Activated CD8-positive, alpha-beta memory T cell treated with anti-CD3 and anti-CD28 coated beads for 36 hours (primary cell): ENCODE measurements around the gene NFYB. TPM values are rescaled to one million over a fixed set of nuclear protein-coding genes. Genes with fewer than 3 reads are reported as not detected.
"Not testable (repeated sequence)": the region's sequence is repeated elsewhere in the genome, so short reads cannot be mapped to it uniquely, and the experiment has no call there.

Source experiments
- CTCF ChIA-PET: fragments of 350-600 bp; sonication (Branson Sonifier 250); formaldehyde crosslinking; loops from one replicate; lab custom pipeline; 2021; ENCODE audit warnings: antibody characterized with exemption; lab: Charles Lee
- POLR2A ChIA-PET: fragments of 350-600 bp; sonication (Branson Sonifier 250); formaldehyde crosslinking; loops from one replicate; lab custom pipeline; 2021; ENCODE audit warnings: antibody characterized with exemption; lab: Charles Lee
- total RNA-seq, 2 experiments: library from RNA; stranded (reverse); gene quantifications; one replicate each; pipeline ENCODE4 v1.2.3, GENCODE V29; 2021

The NFYB gene
- total RNA-seq, 2 experiments from 2014 or later = 26.2 to 29.6 TPM

GRCh38 chr12:104131609-104132008 is 6.4 kb downstream of the NFYB start:
- ChIA-PET CTCF (interaction anchor here (0.5 kb wide), 1 partner anchor 172 kb away, joined by 3 read pairs; no protein-coding TSS in a partner anchor), POLR2A (no interaction called here)

- ChIA-PET CTCF (no interaction called here), POLR2A (no interaction called here)
Measured at GRCh38 chr12:104130760-104131159, 7.2 kb downstream of the NFYB start.

GRCh38 chr12:104126548-104126947 is 11.5 kb downstream of the NFYB start:
- POLR2A ChIA-PET = interaction anchor here (0.5 kb wide), 1 partner anchor 28 kb away, joined by 6 read pairs; no protein-coding TSS in a partner anchor
- CTCF ChIA-PET = no interaction called here

GRCh38 chr12:104122298-104122697 is 15.7 kb downstream of the NFYB start:
- POLR2A ChIA-PET = no interaction called here
- CTCF ChIA-PET = no interaction called here

- ChIA-PET CTCF (no interaction called here), POLR2A (no interaction called here)
Measured at GRCh38 chr12:104121001-104121400, 17.0 kb downstream of the NFYB start.

GRCh38 chr12:104115587-104115975 is 22.4 kb downstream of the NFYB start:
- ChIA-PET POLR2A (no interaction called here), CTCF (interaction anchor here (0.9 kb wide), 1 partner anchor 243 kb away, joined by 3 read pairs; no protein-coding TSS in a partner anchor)

- CTCF ChIA-PET, POLR2A ChIA-PET: not testable (repeated sequence)
Measured at GRCh38 chr12:104114834-104115586, 23.0 kb downstream of the NFYB start.

- ChIA-PET POLR2A (interaction anchor here (0.5 kb wide), 1 partner anchor 39 kb away, joined by 3 read pairs; no protein-coding TSS in a partner anchor), CTCF (interaction anchor here (0.5 to 2.4 kb wide), 17 partner anchors 10 to 229 kb away, joined by 3 to 20 read pairs (median 4); partner anchors contain the start of genes HCFC2, HSP90B1 and TDG)
Measured at GRCh38 chr12:104109446-104110271, 28.4 kb downstream of the NFYB start.

- ChIA-PET POLR2A (interaction anchor here (0.5 kb wide), 1 partner anchor 38 kb away, joined by 3 read pairs; no protein-coding TSS in a partner anchor), CTCF (interaction anchor here (0.5 to 2.4 kb wide), 16 partner anchors 9 to 228 kb away, joined by 3 to 20 read pairs (median 4); partner anchors contain the start of genes HCFC2, HSP90B1 and TDG)
Measured at GRCh38 chr12:104108755-104109445, 29.1 kb downstream of the NFYB start.

GRCh38 chr12:104106965-104107364 is 31.0 kb downstream of the NFYB start:
- ChIA-PET CTCF (no interaction called here), POLR2A (no interaction called here)

GRCh38 chr12:104105461-104105860 is 32.5 kb downstream of the NFYB start:
- POLR2A ChIA-PET = no interaction called here
- CTCF ChIA-PET = no interaction called here

GRCh38 chr12:104097954-104098353 is 40.1 kb downstream of the NFYB start:
- POLR2A ChIA-PET = interaction anchor here (1.2 kb wide), 1 partner anchor 14 kb away, joined by 5 read pairs; no protein-coding TSS in a partner anchor
- CTCF ChIA-PET = no interaction called here

- ChIA-PET CTCF (no interaction called here), POLR2A (no interaction called here)
Measured at GRCh38 chr12:104095289-104095688, 42.7 kb downstream of the NFYB start.

- CTCF ChIA-PET = no interaction called here
- POLR2A ChIA-PET = no interaction called here
Measured at GRCh38 chr12:104094284-104094683, 43.7 kb downstream of the NFYB start.

GRCh38 chr12:104091136-104091535 is 46.9 kb downstream of the NFYB start:
- ChIA-PET POLR2A (no interaction called here), CTCF (no interaction called here)

- ChIA-PET POLR2A (no interaction called here), CTCF (no interaction called here)
Measured at GRCh38 chr12:104090685-104091084, 47.3 kb downstream of the NFYB start.

- ChIA-PET CTCF (interaction anchor here (1.0 kb wide), 1 partner anchor 15 kb away, joined by 3 read pairs; no protein-coding TSS in a partner anchor), POLR2A (interaction anchor here (0.7 kb wide), 1 partner anchor 13 kb away, joined by 5 read pairs; no protein-coding TSS in a partner anchor)
Measured at GRCh38 chr12:104083769-104084475, 54.1 kb downstream of the NFYB start.

GRCh38 chr12:104080764-104081163 is 57.2 kb downstream of the NFYB start:
- POLR2A ChIA-PET = no interaction called here
- CTCF ChIA-PET = no interaction called here
